ENCODE data around the gene KIRREL3.
A peak's percentile ranks its signal among the peaks of the same experiment; 100 is the strongest.

Gene KIRREL3

DNA sequence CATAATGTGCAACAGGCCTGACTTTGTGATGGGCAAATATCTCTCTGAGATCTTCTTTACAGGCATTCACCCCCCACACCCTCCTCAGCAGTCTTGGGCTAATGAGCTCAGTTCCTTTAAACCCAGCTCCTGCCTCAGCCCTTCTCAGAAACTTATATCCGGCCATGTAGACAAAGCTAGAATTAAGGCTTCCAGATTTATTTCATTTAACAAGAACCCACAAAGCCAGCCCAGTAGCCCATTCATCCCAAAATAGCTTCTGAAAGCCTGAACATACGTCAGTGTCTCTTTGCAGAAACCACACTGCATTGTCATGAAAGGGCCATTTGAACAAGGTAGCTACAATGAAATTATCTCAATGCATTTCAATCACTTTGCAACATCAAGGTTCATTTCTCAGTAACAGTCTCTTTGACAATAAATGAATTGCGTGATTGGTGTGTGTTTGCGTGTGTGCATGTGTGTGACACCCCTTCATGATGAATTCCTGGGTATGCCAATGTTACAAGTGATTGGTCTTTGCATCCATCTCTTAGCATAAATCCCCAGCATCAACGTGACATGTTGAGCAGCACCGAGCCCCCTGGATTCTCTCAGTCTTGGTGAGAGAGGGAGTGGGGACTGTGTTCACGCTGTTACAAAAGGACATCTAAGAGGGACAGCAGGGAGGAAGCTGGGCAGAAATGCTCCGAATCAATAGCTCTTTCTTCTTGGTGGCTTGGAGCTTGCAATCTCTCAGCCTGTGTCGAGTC, 299.6 kb downstream of the KIRREL3 start:
- no peak for DNase-seq

DNA sequence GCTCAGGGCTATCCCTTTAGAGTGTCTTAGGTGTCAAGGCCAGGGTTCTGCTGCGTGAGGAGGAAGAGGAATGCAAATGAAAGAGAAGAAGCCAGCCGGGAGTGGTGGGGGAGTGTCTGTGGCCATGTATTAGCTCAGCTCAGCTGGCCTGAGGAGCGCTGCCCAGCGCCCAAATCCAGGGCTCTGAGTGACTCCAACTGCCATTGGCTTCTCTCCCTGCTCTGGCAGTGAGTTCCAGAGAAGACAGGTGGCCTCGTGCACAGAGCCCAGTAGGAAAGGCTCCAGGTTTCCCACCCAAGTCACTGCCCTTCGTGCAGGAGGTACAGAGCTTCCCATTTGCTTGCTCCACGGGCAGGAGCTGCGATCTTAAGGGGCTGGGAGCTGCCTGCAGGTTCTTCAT, 302.0 kb downstream of the KIRREL3 start:
- no peak for DNase-seq

DNA sequence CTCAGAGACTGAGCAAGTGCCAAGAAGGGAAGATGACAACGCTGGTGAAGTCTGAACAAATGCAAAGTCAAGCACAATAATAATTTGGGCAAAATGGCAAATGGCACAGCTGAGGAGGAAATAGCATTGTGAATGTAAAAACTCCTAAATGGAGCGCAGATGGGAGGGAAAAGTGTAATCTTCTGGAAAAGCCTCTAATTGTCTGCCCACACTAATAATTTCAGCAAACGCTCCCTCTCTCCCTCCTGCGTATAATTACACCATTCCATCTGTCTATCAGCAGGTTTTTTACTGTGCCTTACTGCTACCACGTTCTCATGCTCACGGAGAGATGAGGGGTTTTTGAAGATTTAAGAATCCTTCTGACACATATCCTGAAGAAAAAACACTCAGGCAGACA, 302.6 kb downstream of the KIRREL3 start:
- DNase-seq: peak; percentile 65

DNA sequence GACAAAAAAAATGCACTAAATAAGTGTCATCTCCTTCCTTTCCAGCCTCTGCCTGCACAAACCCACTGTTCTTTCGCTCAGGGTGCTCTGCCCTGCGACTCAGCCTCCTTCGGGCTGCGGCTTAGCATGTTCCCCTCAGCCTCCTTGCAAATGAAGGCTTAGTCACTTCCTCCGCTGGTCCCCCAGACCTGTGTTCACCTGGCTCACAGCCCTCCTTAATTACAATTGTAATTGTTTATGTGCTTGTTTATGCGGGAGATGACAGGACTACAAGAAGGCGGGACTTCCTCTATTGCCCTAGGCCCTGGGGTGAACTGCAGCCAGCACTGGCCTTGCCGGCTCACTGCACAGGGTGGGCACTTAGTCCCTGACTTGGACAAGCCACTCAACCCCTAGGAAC, 303.6 kb downstream of the KIRREL3 start:
- no peak for DNase-seq

DNA sequence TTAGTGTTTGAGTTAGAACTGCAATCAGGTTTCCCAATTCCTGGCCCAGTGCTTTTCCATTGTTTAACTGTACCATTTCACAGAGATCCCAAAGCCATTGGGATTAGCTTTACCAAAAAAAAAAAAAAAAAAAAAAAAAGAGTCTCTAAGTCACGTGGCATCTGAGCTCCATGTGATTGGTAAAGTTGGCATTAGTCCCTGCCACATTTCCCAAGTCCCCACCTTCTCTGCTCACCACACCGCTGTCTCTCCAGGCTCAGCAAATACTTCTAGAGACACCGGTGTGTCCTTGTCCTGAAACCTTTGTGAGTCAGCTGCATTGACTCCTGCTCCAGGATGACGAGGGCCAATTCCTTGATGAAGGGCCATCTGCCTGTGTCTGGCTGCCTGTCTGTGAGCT, 305.3 kb downstream of the KIRREL3 start:
- no peak for DNase-seq

DNA sequence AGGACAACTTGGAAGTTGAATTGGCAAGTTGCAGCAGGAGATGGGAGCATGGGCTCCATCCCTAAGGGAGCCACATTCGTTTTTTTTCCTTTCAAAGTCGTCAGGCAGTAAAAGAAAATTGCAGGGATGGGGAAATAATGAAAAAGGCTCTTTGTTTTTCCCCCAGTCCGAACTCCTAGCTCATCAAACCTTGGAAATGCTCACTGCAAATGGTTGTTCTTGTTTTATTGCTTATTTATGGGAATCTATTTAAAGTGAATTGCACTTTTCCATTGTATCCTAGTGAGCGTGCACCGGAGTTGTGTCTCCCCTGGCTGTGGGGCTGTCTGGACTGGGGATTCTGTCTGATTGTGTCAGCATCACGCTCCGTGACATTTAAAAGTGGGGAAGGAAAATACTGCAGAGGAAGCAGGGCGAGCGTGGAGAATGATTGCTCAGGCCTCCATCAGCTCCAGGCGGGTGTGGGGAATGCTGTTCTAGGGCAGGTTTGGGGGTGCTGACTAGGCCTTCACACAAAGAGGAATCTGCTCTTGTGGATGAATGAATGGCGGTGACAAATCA, 306.4 kb downstream of the KIRREL3 start:
- DNase-seq: no peak

DNA sequence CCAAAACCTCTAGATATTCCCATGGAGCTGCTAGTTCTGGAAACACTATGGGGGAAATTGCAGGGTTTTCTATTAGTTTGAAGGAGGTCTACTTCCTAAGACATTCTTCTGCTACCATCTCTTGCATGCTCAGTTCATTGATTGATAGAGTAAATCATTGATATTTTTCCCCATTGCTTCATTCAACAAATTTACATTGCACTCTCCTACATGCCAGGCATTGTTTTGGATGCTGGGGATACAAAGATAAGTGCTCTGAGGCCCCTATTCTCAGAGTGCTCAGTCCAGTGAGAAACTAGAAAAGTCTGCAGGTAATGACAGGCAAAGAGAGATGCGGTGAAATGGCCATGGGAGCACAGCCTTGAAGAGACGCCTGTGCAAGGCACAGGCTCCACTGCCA, 313.1 kb downstream of the KIRREL3 start:
- DNase-seq: no peak

DNA sequence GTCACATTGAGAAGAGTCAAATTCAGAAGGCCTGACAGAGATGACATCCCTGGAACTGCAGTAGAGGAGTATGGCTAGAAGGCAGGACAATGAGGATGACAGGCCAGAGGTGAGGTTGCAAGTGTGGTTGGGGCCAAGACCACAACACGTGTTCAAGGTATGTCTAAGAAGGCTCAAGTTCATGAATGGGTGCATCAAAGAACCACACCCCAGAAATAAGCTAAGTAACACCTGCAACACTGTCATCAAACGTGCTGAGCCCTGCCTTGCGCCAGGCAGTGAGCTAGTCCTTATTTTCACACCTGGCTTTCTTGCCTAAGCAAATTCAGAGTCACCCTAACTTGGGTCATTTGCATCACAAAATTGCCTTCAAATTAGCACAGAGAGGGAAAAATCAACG, 313.6 kb downstream of the KIRREL3 start:
- DNase-seq: no peak

DNA sequence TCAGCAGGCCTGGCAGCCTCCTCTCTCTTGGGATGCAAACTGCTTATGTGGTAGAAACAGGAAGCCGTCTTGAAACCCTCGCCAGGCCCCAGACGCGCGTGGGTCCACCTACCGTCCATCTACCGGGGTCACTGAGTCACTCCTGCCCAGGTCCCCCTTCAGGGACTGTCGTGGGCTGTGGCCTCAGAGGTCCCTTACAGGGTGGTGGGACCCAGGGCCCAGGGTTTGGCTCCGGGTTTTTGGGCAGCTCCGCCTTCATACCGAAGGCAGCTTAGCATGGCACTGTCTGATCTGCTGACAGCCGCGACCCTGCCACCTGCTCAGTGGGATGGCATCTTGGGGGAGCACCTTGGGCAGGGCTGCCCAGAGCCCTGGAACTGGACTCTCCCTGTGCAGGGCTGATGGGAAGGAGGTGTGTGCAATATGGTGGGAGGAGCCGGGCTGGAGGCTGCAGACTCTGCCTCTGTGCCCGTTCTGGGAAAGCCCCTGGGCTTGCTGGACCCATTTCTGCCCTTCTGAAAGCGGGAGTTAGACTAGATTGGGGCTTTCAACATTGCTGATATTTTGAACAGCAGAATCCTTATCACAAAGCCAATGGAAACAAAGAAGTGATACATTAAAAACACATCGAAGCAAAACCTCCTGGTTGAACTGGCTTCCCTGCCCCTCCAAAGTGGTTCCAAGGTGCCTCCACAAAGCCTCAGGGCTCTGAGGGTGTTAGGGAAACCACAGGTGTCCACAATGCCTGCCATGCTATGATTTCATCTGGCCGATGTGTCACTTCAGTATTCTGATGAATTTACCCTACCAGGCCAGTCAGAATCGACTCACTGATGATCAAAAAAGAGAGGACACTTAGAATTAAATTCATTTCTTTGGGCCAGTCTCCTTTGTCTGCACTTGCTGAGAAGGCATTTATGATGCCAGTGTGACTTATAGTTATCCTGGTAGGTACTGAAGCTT, 316.5 kb downstream of the KIRREL3 start:
- DNase-seq: no peak

DNA sequence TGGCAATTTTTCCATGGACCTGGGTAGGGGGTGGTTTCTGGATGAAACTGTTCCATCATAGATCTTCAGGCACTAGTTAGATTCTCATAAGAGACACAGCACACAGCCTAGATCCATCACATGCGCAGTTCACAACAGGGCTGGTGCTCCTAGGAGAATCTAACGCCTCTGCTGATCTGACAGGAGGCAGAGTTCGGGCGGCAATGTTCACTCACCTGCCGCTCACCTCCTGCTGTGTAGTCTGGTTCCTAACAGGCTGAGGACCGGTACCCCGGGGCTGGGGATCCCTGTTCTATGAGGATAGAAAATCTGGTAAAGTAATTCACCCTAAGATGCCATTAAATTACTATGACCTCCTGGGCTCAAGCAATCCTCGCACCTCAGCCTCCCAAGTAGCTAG, 318.0 kb downstream of the KIRREL3 start:
- DNase-seq: no peak

DNA sequence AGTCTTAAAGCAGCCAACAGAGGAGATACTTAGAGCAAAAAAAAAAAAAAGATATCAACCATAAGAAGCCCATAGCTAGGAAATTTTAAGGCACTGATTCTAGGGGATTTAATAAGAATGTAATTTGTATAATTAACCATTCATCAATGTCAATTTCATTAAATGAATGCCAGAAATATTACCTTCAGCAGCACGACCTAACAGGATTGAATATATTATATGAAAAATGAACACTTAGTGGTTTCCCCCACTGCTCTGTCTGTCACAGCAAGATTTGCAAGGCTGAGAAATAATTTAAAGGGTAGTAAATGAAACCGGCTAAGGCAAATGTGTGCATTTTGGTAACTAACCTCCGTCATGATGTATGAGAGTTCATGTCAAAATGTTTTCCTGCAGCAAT, 319.9 kb downstream of the KIRREL3 start:
- no peak for DNase-seq

DNA sequence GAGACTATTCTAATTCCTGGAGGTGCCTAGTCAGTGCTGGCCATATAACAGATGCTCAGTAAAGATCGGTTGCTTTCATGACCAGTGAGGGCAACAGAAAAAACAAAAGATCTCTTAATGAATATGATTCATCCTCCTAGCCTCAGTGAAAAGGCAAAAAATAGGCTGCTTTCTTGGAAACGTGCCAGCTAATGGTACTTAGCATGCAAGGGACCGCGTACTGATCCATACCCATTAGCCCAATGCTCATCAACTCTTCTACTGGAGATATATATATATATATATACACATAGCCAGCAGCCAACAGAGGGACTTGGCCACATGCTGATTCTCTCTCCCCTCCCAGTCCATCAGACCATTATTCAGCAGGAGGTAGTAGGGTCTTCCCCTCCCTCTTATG, 320.4 kb downstream of the KIRREL3 start:
- DNase-seq: no peak

DNA sequence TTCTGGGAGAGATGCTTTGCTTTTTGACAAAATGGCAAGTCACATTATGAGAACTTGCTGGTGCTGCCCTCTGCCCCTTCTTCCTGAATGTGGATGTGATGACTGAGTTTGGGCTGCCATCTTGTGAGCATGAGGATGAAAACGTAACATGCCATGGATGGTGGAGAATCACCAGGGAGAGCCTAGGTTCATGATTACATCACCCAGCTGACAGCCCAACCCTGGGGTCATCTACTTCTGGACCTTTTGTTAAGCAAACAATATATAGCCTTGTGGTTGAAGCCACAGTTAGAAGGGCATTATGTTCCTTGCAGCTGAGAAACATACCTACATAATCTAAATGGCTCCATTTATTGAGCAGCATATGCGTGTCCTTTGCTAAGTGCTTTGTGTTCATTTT, 321.5 kb downstream of the KIRREL3 start:
- no peak for DNase-seq

DNA sequence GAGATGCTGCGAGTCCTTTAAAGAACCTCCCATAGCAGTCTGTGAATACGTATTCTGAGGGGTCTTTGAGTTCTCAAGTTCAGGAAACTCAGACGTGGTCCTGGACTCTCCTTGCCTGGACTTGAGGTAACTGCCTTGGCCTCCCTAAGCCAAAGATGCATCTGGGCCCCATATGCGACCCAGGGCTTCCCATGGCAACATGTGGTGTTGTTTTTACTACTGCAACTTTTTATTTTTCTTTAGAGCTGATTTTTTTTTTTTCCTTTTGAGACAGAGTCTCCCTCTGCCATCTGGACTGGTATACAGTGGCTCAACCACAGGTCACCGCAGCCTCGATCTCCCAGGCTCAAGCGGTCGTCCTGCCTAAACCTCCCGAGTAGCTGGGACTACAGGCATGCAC, 324.0 kb downstream of the KIRREL3 start:
- DNase-seq: no peak

DNA sequence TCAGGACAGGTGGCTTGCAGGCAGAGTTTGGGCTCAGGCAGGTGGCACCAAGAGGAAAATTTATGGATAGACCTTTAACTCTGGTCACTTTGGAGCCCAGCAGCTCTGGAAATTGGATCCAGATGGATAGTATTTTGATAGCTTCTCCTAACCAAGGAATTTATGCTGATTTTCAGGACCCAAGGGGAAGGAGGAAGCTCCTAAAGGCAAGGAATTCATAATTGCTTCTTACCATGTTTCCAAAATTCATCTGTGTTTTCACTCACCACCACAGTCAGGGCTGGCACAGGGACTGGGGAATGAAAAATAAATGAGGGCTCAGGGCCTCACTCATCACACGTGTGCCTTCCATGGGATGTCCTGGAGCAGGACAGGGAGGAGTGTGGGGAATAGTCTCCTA, 327.3 kb downstream of the KIRREL3 start:
- no peak for DNase-seq

DNA sequence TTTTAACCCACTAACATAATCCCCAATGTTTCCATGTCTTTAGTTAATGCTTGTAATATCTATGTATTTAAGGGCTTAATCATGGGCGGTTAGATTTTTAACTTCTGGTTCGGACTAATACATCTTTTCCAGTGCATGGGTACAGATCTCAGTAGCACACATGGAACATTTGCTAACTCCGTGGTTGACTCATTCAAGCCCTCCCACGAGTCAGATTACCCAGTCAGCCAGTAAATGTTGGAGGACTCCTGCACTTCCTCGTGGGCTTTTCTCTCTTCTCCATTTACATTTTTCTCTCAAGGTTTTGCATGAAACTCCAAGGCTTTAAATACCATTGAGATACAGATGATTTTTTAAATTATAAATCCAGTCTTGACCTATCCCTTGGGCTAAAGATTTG, 331.2 kb downstream of the KIRREL3 start:
- no peak for DNase-seq

DNA sequence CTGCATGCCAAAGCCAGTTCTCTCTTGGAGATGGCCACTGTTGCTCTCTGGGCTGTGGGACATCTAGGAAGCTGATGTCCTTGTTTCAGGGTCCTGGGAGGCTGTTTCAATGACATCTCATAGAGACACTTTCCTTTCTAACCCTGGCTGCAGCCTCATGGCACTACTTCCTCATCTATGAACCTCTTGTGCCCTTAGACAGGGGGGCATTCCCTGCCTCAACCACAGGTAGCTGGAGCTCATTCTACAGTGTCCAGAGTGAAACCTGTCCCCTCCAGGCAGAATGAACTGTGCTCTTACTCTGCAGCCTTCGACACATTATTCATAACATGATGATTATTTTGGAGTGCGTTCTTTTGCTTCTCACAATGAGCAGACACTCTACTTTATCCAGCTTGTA, 335.9 kb downstream of the KIRREL3 start:
- DNase-seq: no peak

DNA sequence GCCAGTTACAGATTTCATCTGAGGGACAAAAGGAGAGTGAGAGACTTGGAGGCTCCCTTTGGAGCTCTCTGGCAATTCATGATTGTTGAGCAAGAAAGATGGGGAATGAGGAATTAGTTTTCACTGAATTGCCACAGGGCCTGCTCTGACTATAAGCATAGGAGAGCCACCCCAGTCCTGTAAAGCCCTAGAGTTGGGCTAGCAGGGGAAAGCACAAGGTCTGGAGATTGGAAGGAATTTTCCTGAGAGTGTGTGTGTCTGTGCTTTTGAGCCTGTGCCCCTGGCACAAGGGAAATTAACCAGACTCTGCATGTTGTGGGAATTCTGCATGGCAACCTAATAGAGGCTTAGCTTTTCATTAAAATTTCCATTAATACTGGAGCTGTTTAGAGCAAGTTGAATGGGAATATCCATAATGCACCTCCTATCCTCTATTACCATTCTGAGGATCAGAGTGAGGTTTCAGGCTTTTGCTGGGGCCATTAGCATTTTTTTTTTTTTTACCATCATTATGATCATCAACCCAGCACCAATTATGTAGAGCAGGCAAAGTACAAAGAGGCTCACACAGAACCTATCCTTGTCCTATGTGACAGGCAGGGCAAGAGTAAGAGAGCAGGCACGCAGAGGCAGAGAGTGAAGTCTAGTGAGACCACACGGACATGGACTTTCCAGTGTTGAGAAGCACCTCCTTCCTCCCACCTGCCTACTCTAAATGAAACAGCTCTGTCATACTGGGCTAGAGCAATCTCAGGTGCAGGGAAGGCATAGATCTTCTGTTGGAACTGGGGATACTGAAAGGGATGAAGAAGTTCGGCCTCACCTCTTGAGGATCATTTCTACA, 336.6 kb downstream of the KIRREL3 start:
- no peak for DNase-seq

DNA sequence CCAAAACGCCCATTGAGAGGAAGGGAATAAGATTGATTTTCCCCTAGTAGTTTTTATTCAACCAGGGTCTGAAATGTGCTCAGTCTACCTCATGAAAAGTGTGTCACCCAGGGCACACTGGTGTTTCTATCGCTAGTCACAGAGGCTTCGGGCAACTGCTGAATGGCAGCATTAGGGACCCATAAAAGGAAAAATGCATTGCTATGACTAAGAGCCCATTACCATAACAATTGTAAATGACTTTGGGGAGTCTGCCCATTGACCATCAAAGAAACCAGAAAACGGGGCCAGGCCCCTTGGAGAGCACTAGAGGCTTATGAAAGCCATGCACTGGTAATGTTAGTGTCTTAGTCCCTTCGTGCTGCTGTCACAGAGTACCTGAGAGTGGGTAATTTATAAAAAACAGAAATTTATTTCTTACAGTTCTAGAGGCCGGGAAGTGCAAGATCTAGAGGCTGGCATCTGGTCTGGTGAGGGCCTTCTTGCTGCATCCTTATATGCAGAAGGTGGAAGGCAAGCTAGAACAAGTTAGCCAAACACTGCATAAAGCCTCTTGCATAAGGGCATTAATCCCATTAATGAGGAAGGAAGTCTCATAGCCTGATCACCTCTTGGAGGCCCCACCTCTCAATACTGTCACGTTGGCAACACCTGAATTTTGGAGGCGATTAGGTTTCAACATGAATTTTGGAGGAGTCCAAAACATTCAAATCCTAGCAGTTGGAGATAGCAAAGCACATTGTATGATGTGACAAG, 338.4 kb downstream of the KIRREL3 start:
- peak; percentile 37 for DNase-seq

DNA sequence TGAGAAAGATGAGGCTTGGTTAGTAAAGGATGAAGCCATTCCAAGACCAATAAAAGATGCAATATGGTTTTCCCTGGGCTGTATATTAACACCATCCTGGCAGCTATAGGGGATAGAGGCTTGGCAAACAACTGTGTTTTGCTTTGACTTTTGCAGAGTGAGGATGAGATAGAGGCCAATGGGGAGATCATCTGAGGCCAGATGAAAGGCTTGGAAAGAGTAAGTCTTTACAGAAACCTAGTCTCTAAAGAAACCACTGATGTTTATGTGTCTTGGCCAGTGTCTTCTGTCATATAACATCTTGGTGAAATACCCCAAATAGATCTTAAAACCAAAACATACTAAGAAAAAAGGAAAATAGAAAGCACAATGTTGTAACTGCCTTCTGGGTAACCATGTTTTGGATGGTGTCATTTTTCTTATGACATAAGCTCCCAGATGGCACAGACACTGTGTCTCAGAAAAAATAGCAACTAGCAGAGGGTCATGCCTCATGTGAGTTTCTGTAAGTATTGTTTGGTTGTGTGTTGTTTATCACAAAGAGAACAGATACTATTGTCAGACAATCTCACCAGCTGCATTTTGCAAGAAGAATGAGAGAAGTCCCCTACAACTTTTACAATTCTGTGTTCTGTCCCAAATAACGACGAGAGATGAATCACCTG, 339.7 kb downstream of the KIRREL3 start:
- peak; percentile 68 for DNase-seq

DNA sequence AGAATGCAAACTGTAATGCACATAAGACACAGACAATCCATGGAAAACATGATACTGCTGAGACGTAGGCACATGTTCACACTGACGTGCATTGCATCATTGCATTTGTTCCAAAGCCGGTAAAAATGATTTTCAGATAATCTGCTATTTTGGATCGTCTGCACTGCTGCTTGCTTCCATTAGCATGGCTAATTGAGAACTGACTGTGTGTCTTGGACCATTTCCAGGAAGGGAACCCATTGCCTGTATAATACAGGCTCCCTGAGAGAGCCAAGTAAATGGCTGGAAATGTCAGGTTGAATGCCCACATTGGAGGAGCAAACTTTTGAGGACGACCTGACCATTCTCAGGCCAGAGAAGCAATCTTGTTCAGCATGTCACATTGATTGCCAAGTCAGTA, 340.2 kb downstream of the KIRREL3 start:
- DNase-seq: no peak
